Tibial artery (tissue), 4 donors: Measurements from ENCODE around the gene KLF13.
A peak's percentile ranks its signal among the peaks of the same experiment; 100 is the strongest.

ENCODE experiments used
- DNase-seq, 2 donors: peaks; one replicate each; pipeline ENCODE4 v3.0.0-alpha.2; 2019
- H3K27ac ChIP-seq, 2 donors: fragments of 200-600 bp; sonication (generic) in 1 of 2; 1 replicate in 1 of 2; 2 replicates in 1 of 2; pipeline ENCODE4 v1.5.1; 2018 to 2019; ENCODE audit warnings: mild to moderate bottlenecking in 1 of 2
- H3K27me3 ChIP-seq, 2 donors: fragments of 200-600 bp; sonication (generic) in 1 of 2; one replicate each; pipeline versions ENCODE4 v1.5.1 to v1.6.0; 2016 to 2019
- H3K36me3 ChIP-seq, 3 donors: fragments of 200-600 bp; sonication (generic) in 2 of 3; one replicate each; pipeline ENCODE4 v1.5.1; 2016 to 2019; ENCODE audit warnings: mild to moderate bottlenecking in 2 of 3
- H3K4me1 ChIP-seq, 4 donors: fragments of 200-600 bp; sonication (generic) in 2 of 4; 1 replicate in 3 of 4; 2 replicates in 1 of 4; pipeline ENCODE4 v1.5.1; 2016 to 2019
- H3K4me3 ChIP-seq, 2 donors: fragments of 200-600 bp; sonication (generic) in 1 of 2; 1 replicate in 1 of 2; 2 replicates in 1 of 2; pipeline ENCODE4 v1.5.1; 2018 to 2019; ENCODE audit warnings: mild to moderate bottlenecking in 2 of 2
- H3K9me3 ChIP-seq, 3 donors: fragments of 200-600 bp; sonication (generic) in 1 of 3; one replicate each; pipeline ENCODE4 v1.5.1; 2016 to 2019
- intact Hi-C: fragments of 100-400 bp; cut with DNase I; formaldehyde crosslinking; loops from one replicate; pipeline ENCODE4 v1.15.0; 2023; ENCODE audit warnings: low total_unique reads
- TF ChIP-seq, protein P1 (sequence below), 2 experiments: fragments of 200-600 bp in 1 of 2; fragments of 450-650 bp in 1 of 2; IDR thresholded peaks; one replicate each; pipeline ENCODE4 v1.5.1; 2017 to 2019; ENCODE audit warnings: antibody characterized with exemption in 2 of 2, mild to moderate bottlenecking in 1 of 2, moderate library complexity in 1 of 2

Gene KLF13

GRCh38 chr15:31344266-31344665 lies 17.6 kb downstream of the KLF13 start:
- intact Hi-C loops = no loop called here
- Histone ChIP-seq H3K27me3 (no peaks in the 10 kb centered on the region), H3K4me1 (peaks cover 0 to 81% (median 58%) of the 10 kb centered on the region in 4 donors), H3K27ac (peak overlapping the region; percentile 45 to 68), H3K4me3 (no peak overlapping the region), H3K36me3 (peaks cover 0 to 10% (median 0%) of the 10 kb centered on the region in 3 donors), H3K9me3 (no peaks in the 10 kb centered on the region)
- TF ChIP-seq, protein P1, sequence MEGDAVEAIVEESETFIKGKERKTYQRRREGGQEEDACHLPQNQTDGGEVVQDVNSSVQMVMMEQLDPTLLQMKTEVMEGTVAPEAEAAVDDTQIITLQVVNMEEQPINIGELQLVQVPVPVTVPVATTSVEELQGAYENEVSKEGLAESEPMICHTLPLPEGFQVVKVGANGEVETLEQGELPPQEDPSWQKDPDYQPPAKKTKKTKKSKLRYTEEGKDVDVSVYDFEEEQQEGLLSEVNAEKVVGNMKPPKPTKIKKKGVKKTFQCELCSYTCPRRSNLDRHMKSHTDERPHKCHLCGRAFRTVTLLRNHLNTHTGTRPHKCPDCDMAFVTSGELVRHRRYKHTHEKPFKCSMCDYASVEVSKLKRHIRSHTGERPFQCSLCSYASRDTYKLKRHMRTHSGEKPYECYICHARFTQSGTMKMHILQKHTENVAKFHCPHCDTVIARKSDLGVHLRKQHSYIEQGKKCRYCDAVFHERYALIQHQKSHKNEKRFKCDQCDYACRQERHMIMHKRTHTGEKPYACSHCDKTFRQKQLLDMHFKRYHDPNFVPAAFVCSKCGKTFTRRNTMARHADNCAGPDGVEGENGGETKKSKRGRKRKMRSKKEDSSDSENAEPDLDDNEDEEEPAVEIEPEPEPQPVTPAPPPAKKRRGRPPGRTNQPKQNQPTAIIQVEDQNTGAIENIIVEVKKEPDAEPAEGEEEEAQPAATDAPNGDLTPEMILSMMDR (IDR thresholded peaks at IDR 0.05) = no peak
- DNase-seq = no peak

GRCh38 chr15:31344823-31345605 lies 18.4 kb downstream of the KLF13 start:
- H3K27me3 ChIP-seq = no peaks in the 10 kb centered on the region
- intact Hi-C loops = no loop called here
- no peak for DNase-seq
- H3K9me3 ChIP-seq = no peaks in the 10 kb centered on the region
- H3K36me3 ChIP-seq = peaks cover 0 to 10% (median 0%) of the 10 kb centered on the region in 3 donors
- no peak overlapping the region for H3K4me3 ChIP-seq
- H3K4me1 ChIP-seq = peaks cover 0 to 81% (median 54%) of the 10 kb centered on the region in 4 donors
- H3K27ac ChIP-seq = peak overlapping the region; percentile 45 to 68
- TF ChIP-seq, protein P1 (IDR thresholded peaks at IDR 0.05) = no peak

DNA sequence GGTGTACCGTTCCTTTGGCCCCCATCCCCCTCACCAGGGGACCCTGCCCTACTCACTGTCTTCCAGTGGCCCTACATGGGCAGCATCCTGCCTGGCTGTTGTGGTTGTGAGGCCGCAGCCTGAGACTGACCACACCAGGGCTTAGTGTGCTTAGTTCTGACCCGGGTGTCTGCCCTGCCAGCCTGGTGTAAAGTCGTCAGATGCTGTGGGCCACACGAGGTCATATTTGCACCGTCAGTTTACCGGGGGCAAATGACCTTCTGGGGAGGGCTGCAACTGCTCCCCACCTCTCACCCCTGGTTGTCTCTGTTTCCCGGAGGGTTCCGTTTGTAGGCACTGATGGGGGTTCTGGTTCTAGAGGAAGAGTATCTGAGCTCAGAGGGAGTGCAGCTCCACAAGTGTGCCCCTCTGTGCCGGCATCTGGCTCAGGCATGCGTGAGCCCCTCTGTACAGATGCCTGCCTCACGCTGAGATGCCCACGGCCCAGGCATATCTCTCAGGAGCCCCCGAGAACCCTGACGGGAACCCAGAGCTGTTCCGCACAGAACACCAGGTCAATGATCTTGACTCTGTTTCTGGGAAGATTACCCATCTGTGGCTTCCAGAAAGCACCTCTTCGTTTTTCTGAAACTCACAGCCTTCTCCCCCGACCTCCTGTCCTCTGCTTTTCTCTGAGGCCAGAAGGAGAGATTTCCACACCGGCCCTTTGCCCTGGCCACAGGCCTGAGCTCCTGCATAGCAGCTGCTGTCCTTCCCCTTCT lies 19.2 kb downstream of the KLF13 start:
- intact Hi-C loops = no loop called here
- Histone ChIP-seq H3K36me3 (peaks cover 0 to 10% (median 0%) of the 10 kb centered on the region in 3 donors), H3K27ac (peak overlapping the region; percentile 45 to 68), H3K4me1 (peaks cover 0 to 81% (median 51%) of the 10 kb centered on the region in 4 donors), H3K4me3 (no peak overlapping the region), H3K27me3 (no peaks in the 10 kb centered on the region), H3K9me3 (no peaks in the 10 kb centered on the region)
- TF ChIP-seq, protein P1 (IDR thresholded peaks at IDR 0.05) = no peak
- no peak for DNase-seq

DNA sequence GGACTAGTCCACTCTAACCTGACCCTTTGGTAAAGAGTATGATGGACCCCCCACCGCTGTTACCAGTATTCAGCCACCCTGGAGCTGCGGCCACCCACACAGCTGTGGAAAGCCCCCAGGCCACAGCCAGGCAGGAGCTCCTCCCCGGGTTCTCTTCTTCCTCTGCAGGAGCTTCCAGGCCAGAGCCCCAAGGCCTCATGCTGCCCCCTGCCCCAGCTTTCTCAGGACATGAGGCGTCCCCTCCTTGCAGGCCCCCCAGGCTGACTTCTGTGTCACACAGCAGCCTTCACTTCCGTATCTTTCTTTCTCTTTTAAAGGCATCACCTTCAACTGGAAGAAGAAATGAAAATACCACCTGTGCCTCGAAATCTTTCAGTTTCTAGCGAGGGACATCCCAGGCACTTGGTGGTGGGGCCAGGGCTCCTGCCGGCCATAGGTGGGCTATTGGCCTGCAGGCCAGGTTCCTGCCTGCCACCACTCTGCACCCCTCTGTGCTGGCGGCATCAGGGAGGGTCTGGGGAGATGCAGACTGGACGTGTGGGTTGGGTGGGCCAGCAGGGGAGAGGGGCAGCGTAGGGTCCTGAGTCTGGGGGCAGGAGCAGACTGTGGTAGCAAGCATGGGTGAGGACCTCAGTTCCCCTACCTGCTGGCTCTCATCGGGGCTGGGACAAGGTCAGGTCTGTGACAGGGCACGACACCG lies 19.9 kb downstream of the KLF13 start:
- Histone ChIP-seq H3K27ac (no peak overlapping the region), H3K9me3 (no peaks in the 10 kb centered on the region), H3K27me3 (no peaks in the 10 kb centered on the region), H3K4me3 (no peak overlapping the region), H3K36me3 (peaks cover 0 to 10% (median 0%) of the 10 kb centered on the region in 3 donors), H3K4me1 (peaks cover 0 to 83% (median 52%) of the 10 kb centered on the region in 4 donors)
- intact Hi-C loops = no loop called here
- TF ChIP-seq, protein P1 (IDR thresholded peaks at IDR 0.05) = no peak
- no peak for DNase-seq
